H1 (cell line): ENCODE measurements around the gene CHST3. TPM values are rescaled to one million over a fixed set of nuclear protein-coding genes. Genes with fewer than 3 reads are reported as not detected.

Source experiments
- CTCF ChIA-PET: fragments of 300-600 bp; sonication (Branson Sonifier 250); formaldehyde crosslinking; loops from one replicate; lab custom pipeline; 2021; ENCODE audit not compliant: partially characterized antibody; lab: Charles Lee
- POLR2A ChIA-PET: fragments of 300-600 bp; sonication (Branson Sonifier 250); formaldehyde crosslinking; loops from one replicate; lab custom pipeline; 2021; ENCODE audit warnings: inconsistent platforms; ENCODE audit not compliant: partially characterized antibody; lab: Charles Lee
- DNase-seq, 2 experiments: peaks; one replicate each; pipeline versions ENCODE4 v3.0.0 to v3.0.0-alpha.2; 2010 to 2022; ENCODE audit warnings: low spot score in 2 of 2, low read depth in 1 of 2, mixed read lengths in 1 of 2
- FAIRE-seq: peaks from 2 replicates; lab custom pipeline; 2011; peaks lifted over from hg19 to GRCh38; lab: Jason Lieb, UNC
- H2AFZ ChIP-seq: 2 replicates; pipeline ENCODE4 v1.8.1; 2012; ENCODE audit warnings: low read length, inconsistent platforms
- H2AK5ac ChIP-seq: 2 replicates; pipeline ENCODE4 v1.6.1; 2013; ENCODE audit warnings: low read depth, low read length
- H2BK120ac ChIP-seq: replicated peaks from 2 replicates; pipeline ENCODE3; 2013; ENCODE audit warnings: low read depth, low read length, inconsistent platforms
- H2BK12ac ChIP-seq: 2 replicates; pipeline ENCODE4 v1.6.1; 2013; ENCODE audit warnings: low read depth, low read length
- H2BK15ac ChIP-seq: 2 replicates; pipeline ENCODE4 v1.6.1; 2013; ENCODE audit warnings: low read length
- H2BK20ac ChIP-seq: 2 replicates; pipeline ENCODE4 v1.6.1; 2013; ENCODE audit warnings: low read length
- H2BK5ac ChIP-seq: 2 replicates; pipeline ENCODE4 v1.6.1; 2013; ENCODE audit warnings: low read depth, low read length
- H3K14ac ChIP-seq: 2 replicates; pipeline ENCODE4 v1.6.1; 2013; ENCODE audit warnings: inconsistent platforms; ENCODE audit not compliant: insufficient read length
- H3K18ac ChIP-seq: 2 replicates; pipeline ENCODE4 v1.6.1; 2013; ENCODE audit warnings: low read length; ENCODE audit errors: extremely low read depth
- H3K23ac ChIP-seq: 2 replicates; pipeline ENCODE4 v1.6.1; 2013; ENCODE audit warnings: inconsistent platforms; ENCODE audit not compliant: insufficient read length
- H3K23me2 ChIP-seq: 2 replicates; pipeline ENCODE4 v1.6.1; 2013; ENCODE audit warnings: low read depth, low read length
- H3K27ac ChIP-seq: 2 replicates; pipeline ENCODE4 v1.6.1; 2011; ENCODE audit warnings: low read depth, low read length, inconsistent platforms
- H3K27me3 ChIP-seq, 4 experiments: replicated peaks in 1 of 4; 1 replicate in 1 of 4; 2 replicates in 3 of 4; pipeline versions ENCODE4 v1.6.1 to v1.8.1; 2011 to 2013; ENCODE audit warnings: low read length in 3 of 4, mild to moderate bottlenecking in 3 of 4, inconsistent platforms in 2 of 4, mixed read lengths in 2 of 4, moderate library complexity in 1 of 4; ENCODE audit not compliant: control insufficient read depth in 3 of 4, insufficient read depth in 3 of 4; ENCODE audit errors: extremely low read depth in 1 of 4
- H3K36me3 ChIP-seq, 4 experiments: 2 replicates each; pipeline versions ENCODE4 v1.6.1 to v1.8.1; 2011 to 2013; ENCODE audit warnings: mild to moderate bottlenecking in 4 of 4, low read length in 3 of 4, moderate library complexity in 2 of 4, control low read depth in 1 of 4, inconsistent platforms in 1 of 4; ENCODE audit not compliant: insufficient read depth in 4 of 4, control insufficient read depth in 2 of 4
- H3K4ac ChIP-seq: replicated peaks from 2 replicates; pipeline ENCODE3; 2013; ENCODE audit warnings: low read length, low read depth, mixed read lengths, inconsistent platforms; ENCODE audit not compliant: insufficient read length
- H3K4me1 ChIP-seq, 4 experiments: replicated peaks in 1 of 4; 1 replicate in 1 of 4; 2 replicates in 3 of 4; pipeline versions ENCODE4 v1.6.1 to v1.8.1; 2011 to 2013; ENCODE audit warnings: low read length in 3 of 4, inconsistent platforms in 2 of 4, mixed read lengths in 1 of 4; ENCODE audit not compliant: insufficient read depth in 4 of 4, control insufficient read depth in 3 of 4
- H3K4me2 ChIP-seq, 2 experiments: 2 replicates each; pipeline versions ENCODE4 v1.6.1 to v1.8.1; 2011 to 2013; ENCODE audit warnings: low read depth in 2 of 2, low read length in 2 of 2, control low read depth in 1 of 2, inconsistent platforms in 1 of 2, mild to moderate bottlenecking in 1 of 2; ENCODE audit not compliant: insufficient read depth in 1 of 2
- H3K4me3 ChIP-seq, 4 experiments: fragments of 200-600, 300-600 bp in 1 of 4; sonication (generic), shearing (Covaris generic), sonication (Bioruptor Twin) in 1 of 4; 2 replicates each; pipeline versions ENCODE4 v1.5.1 to v1.8.1; 2011 to 2016; ENCODE audit warnings: low read length in 4 of 4, low read depth in 3 of 4, control low read depth in 2 of 4, inconsistent platforms in 2 of 4, mild to moderate bottlenecking in 2 of 4, mixed read lengths in 1 of 4, moderate library complexity in 1 of 4; ENCODE audit not compliant: insufficient read depth in 2 of 4; ENCODE audit errors: extremely low read depth in 1 of 4
- H3K56ac ChIP-seq: replicated peaks from 2 replicates; pipeline ENCODE3; 2013; ENCODE audit warnings: low read depth, mild to moderate bottlenecking, mixed read lengths, low read length, inconsistent platforms; ENCODE audit not compliant: insufficient read length
- H3K79me1 ChIP-seq: 2 replicates; pipeline ENCODE4 v1.6.1; 2013; ENCODE audit warnings: low read depth, low read length, control low read depth
- H3K79me2 ChIP-seq, 2 experiments: 2 replicates each; pipeline versions ENCODE4 v1.6.1 to v1.8.1; 2012 to 2013; ENCODE audit warnings: low read length in 2 of 2, mild to moderate bottlenecking in 2 of 2, inconsistent platforms in 1 of 2; ENCODE audit not compliant: insufficient read depth in 2 of 2, control insufficient read depth in 1 of 2
- H3K9ac ChIP-seq, 4 experiments: replicated peaks in 1 of 4; 1 replicate in 1 of 4; 2 replicates in 3 of 4; pipeline versions ENCODE4 v1.6.1 to v1.8.1; 2011 to 2013; ENCODE audit warnings: low read depth in 3 of 4, low read length in 3 of 4, control low read depth in 2 of 4, mild to moderate bottlenecking in 2 of 4, moderate library complexity in 2 of 4, inconsistent platforms in 1 of 4; ENCODE audit errors: extremely low read depth in 1 of 4
- H3K9me3 ChIP-seq, 2 experiments: 2 replicates each; pipeline versions ENCODE4 v1.6.1 to v1.8.1; 2012 to 2013; ENCODE audit warnings: mild to moderate bottlenecking in 2 of 2, moderate library complexity in 2 of 2, control low read depth in 1 of 2, inconsistent platforms in 1 of 2, low read depth in 1 of 2, low read length in 1 of 2, mixed read lengths in 1 of 2; ENCODE audit not compliant: insufficient read depth in 2 of 2
- H4K20me1 ChIP-seq, 2 experiments: replicated peaks in 1 of 2; 2 replicates each; pipeline versions ENCODE3 to v1.8.1; 2011 to 2013; ENCODE audit warnings: inconsistent platforms in 2 of 2, low read length in 2 of 2, mild to moderate bottlenecking in 1 of 2; ENCODE audit not compliant: insufficient read depth in 2 of 2, control insufficient read depth in 1 of 2
- H4K5ac ChIP-seq: 2 replicates; pipeline ENCODE4 v1.6.1; 2013; ENCODE audit warnings: low read length, low read depth, mixed read lengths, inconsistent platforms; ENCODE audit not compliant: insufficient read length
- H4K8ac ChIP-seq: 2 replicates; pipeline ENCODE4 v1.8.0; 2013; ENCODE audit warnings: mild to moderate bottlenecking, moderate library complexity, low read length, inconsistent platforms; ENCODE audit not compliant: insufficient read depth; ENCODE audit errors: extremely low read depth
- H4K91ac ChIP-seq: replicated peaks from 2 replicates; pipeline ENCODE3; 2013; ENCODE audit warnings: low read length, mixed read lengths, inconsistent platforms; ENCODE audit not compliant: insufficient read length
- ATF2 ChIP-seq: IDR thresholded peaks from 2 replicates; pipeline ENCODE4 v1.6.1; 2012; ENCODE audit warnings: low read length, inconsistent platforms
- CTCF ChIP-seq, 3 experiments: IDR thresholded peaks; 1 replicate in 2 of 3; 2 replicates in 1 of 3; pipeline versions ENCODE4 v1.5.1 to v1.6.1; 2011; ENCODE audit warnings: low read length in 3 of 3, mild to moderate bottlenecking in 3 of 3, inconsistent platforms in 2 of 3, low read depth in 1 of 3, moderate library complexity in 1 of 3; ENCODE audit not compliant: insufficient read depth in 1 of 3; ENCODE audit errors: control extremely low read depth in 1 of 3
- RBBP5 ChIP-seq: IDR thresholded peaks from 2 replicates; pipeline ENCODE4 v1.7.1; 2012; ENCODE audit warnings: low read depth, mild to moderate bottlenecking, inconsistent platforms, low read length, moderate library complexity, borderline replicate concordance
- WGBS, 2 experiments: shearing (Covaris generic) in 1 of 2; methylation state at CpG; one replicate each; pipeline versions ENCODE4 v1.1.6 to v1.1.7; 2013 to 2015; ENCODE audit warnings: low lambda C conversion rate in 2 of 2, mixed read lengths in 2 of 2, inconsistent platforms in 1 of 2, low coverage in 1 of 2, missing lambda C conversion rate in 1 of 2; ENCODE audit not compliant: insufficient replicate concordance in 2 of 2, insufficient coverage in 1 of 2, insufficient read length in 1 of 2; ENCODE audit errors: extremely low coverage in 1 of 2, missing lambda C conversion rate in 1 of 2; 5-methylcytosine and 5-hydroxymethylcytosine counted together
- polyA plus RNA-seq, 7 experiments: library from polyadenylated mRNA; depleted of rRNA in 3 of 7; stranded (reverse) in 5 of 7; unstranded in 2 of 7; fragments of >200 nt in 5 of 7; fragments of 200-250 nt in 2 of 7; gene quantifications; 1 replicate in 5 of 7; 2 replicates in 1 of 7; 4 replicates in 1 of 7; pipeline versions ENCODE4 v1.2.1 to v1.2.3, GENCODE V29; 2011 to 2013; ENCODE audit warnings: missing spikeins in 2 of 7, mixed read lengths in 2 of 7
- total RNA-seq: library from RNA; stranded (reverse); fragmentation: NEBNext Ultra II Directional; extraction: Animal tissue kit (Norgen Biotek cat#: 25700); gene quantifications from 2 replicates; pipeline ENCODE4 v1.2.1, GENCODE V29; 2021

The CHST3 gene
- total and polyA plus RNA-seq, 2 of the 8 experiments (the other 6 are each of a cell fraction or from before 2014, with no cell fraction given): 2.0 to 5.8 TPM

GRCh38 chr10:71924771-71925170, 39.4 kb upstream of the CHST3 start:
- Histone ChIP-seq H3K14ac (no peak overlapping the region), H2BK15ac (no peak overlapping the region), H2AFZ (no peak overlapping the region), H2BK20ac (no peak overlapping the region), H3K23ac (no peak overlapping the region), H3K23me2 (no peaks in the 10 kb centered on the region), H3K18ac (no peak overlapping the region), H4K8ac (no peak overlapping the region), H4K5ac (no peak overlapping the region), H2BK5ac (no peak overlapping the region), H3K27me3 (no peaks in the 10 kb centered on the region), H3K4ac (no peak overlapping the region), H4K20me1 (no peaks in the 10 kb centered on the region), H3K9ac (no peak overlapping the region), H3K4me3 (no peak overlapping the region), H3K9me3 (no peaks in the 10 kb centered on the region), H2BK120ac (no peak overlapping the region), H4K91ac (no peak overlapping the region), H2AK5ac (no peak overlapping the region), H3K56ac (no peak overlapping the region), H3K79me1 (no peaks in the 10 kb centered on the region), H3K4me1 (no peaks in the 10 kb centered on the region), H3K79me2 (no peaks in the 10 kb centered on the region), H3K36me3 (no peaks in the 10 kb centered on the region), H2BK12ac (no peak overlapping the region), H3K4me2 (no peak overlapping the region), H3K27ac (no peak overlapping the region)
- ChIA-PET POLR2A (no interaction called here), CTCF (interaction anchor here (1.3 to 1.8 kb wide), 2 partner anchors 9 to 31 kb away, joined by 4 to 8 read pairs; no protein-coding TSS in a partner anchor)
- WGBS, 2 experiments: 93% methylated on average over 3 of the region's 3 CpGs; no CpG with 5 or more reads in 1 of the 2 experiments
- FAIRE-seq (no peak), DNase-seq (no peak)
- no peak for TF ChIP-seq CTCF (IDR thresholded peaks at IDR 0.05; ENCODE audit: control extremely low read depth in 1 of 3, insufficient read depth in 1 of 3, low read depth in 1 of 3, low read length in 3 of 3)
- TF ChIP-seq RBBP5: no peak
- no peak for TF ChIP-seq ATF2
